ENCODE results near the gene PCK1. TPM values are rescaled to one million over a fixed set of nuclear protein-coding genes. Genes with fewer than 3 reads are reported as not detected.
A peak's percentile ranks its signal among the peaks of the same experiment; 100 is the strongest.

PCK1 gene
- total RNA-seq, 1 experiment from 2014 or later: 0.49 TPM

DNA sequence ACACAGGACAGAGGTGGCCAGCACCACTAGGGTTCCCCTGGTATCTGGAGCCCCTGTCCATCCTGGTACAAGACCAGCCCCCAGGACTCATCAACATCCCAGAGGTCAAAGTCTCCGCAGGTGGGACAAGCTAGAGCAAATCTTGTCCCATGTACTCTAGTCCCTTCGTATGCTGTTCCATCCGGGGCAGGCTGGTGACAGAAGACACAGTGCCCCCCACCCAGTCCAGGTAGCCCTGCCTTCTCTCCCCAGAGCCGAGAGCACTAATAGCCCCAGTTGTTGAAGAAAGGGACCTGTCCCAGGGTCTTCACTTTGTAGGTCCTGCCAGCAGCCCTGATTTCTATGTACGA, 21.1 kb downstream of the PCK1 start:
- no peaks in the 10 kb centered on the region for H3K9me2 ChIP-seq (ENCODE audit: insufficient read depth)
- RAD21 ChIA-PET (ENCODE audit: low non-redundant PET in 1 of 2, low total read pairs in 2 of 2, uncharacterized antibody in 2 of 2, unreplicated experiment in 2 of 2): no interaction called here
- no peak overlapping the region for H3K4me2 ChIP-seq (ENCODE audit: low read length)
- TF ChIP-seq CBX3 (IDR thresholded peaks at IDR 0.05; ENCODE audit: low read depth) (no peak), ELF1 (IDR thresholded peaks at IDR 0.05; ENCODE audit: borderline replicate concordance, low read depth) (no peak)
- H2AFZ ChIP-seq (ENCODE audit: low read depth, low read length, poor library complexity, severe bottlenecking): no peak overlapping the region
- H3K4me3 ChIP-seq (replicated peaks in 1 of 2; ENCODE audit: low read depth in 1 of 2, low read length in 2 of 2): no peak overlapping the region
- BruUV-seq (replicated peaks): no TSS peak
- H3K27me3 ChIP-seq (ENCODE audit: insufficient read depth, low read length): peaks cover 55% of the 10 kb centered on the region
- H3K9me3 ChIP-seq (ENCODE audit: control insufficient read depth in 1 of 2, insufficient read depth in 1 of 2, low read depth in 1 of 2, low read length in 2 of 2): no peaks in the 10 kb centered on the region
- no peak for DNase-seq (ENCODE audit: low read depth, low spot score)
- ATAC-seq: no peak
- CTCF ChIA-PET: no interaction called here
- no peaks in the 10 kb centered on the region for H3K36me3 ChIP-seq (ENCODE audit: control insufficient read depth in 1 of 2, insufficient read depth in 2 of 2, low read length in 2 of 2)
- POLR2A ChIA-PET: no interaction called here
- intact Hi-C loops (cut with micrococcal nuclease): no loop called here
- H3K79me2 ChIP-seq (ENCODE audit: insufficient read depth, low read length): no peaks in the 10 kb centered on the region
- no peaks in the 10 kb centered on the region for H3K4me1 ChIP-seq (ENCODE audit: control insufficient read depth in 1 of 2, insufficient read depth in 2 of 2, low read length in 2 of 2)
- no peak overlapping the region for H3K27ac ChIP-seq (ENCODE audit: low read depth, low read length)
- H4K20me1 ChIP-seq (ENCODE audit: insufficient read depth): no peaks in the 10 kb centered on the region
- H3K9ac ChIP-seq (ENCODE audit: low read length): no peak overlapping the region

DNA sequence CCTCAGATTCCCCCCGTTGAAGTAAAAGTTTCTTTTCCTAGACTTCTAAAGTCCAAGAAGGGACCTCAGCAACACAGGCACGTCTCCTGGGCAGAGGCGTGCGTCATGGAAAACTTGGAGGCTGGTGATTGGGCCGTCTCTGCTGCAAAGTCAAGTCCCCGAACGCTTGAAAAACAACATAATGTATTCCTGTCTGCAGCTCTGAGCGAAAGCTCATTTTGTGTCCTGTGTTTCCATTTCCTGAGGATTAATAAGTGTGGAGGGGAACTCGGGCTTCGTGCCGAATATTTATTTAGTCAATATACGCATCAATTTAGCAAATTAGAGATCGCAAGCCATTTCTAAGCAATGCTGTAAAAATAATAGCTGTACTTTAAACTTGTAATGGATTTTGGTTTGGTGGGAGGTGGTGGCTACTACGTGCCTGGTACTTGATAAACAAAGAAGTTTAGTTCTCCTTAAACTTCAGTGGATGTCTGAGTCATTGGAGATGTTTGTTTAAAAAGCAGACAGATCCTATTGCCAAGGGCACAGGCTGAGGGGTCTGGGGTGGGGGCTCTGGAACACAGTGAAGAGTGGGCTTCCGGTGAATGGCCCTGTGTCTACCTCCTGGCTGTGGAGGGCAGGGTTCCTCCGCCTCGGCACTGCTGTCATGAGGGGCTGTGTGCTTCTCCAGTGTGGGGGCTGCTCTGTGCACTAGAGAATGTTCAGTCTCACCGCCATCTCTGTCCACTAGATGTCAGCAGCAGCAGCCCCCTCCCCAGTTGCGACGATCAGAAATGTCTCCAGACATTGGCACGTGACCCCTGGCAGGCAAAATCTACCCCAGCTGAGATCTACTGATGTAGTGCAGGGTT, 21.8 kb downstream of the PCK1 start:
- no peaks in the 10 kb centered on the region for H4K20me1 ChIP-seq (ENCODE audit: insufficient read depth)
- H3K9ac ChIP-seq (ENCODE audit: low read length): no peak overlapping the region
- TF ChIP-seq EZH2phosphoT487 (IDR thresholded peaks at IDR 0.05; ENCODE audit: borderline replicate concordance): no peak
- TF ChIP-seq, protein P1, sequence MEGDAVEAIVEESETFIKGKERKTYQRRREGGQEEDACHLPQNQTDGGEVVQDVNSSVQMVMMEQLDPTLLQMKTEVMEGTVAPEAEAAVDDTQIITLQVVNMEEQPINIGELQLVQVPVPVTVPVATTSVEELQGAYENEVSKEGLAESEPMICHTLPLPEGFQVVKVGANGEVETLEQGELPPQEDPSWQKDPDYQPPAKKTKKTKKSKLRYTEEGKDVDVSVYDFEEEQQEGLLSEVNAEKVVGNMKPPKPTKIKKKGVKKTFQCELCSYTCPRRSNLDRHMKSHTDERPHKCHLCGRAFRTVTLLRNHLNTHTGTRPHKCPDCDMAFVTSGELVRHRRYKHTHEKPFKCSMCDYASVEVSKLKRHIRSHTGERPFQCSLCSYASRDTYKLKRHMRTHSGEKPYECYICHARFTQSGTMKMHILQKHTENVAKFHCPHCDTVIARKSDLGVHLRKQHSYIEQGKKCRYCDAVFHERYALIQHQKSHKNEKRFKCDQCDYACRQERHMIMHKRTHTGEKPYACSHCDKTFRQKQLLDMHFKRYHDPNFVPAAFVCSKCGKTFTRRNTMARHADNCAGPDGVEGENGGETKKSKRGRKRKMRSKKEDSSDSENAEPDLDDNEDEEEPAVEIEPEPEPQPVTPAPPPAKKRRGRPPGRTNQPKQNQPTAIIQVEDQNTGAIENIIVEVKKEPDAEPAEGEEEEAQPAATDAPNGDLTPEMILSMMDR (IDR thresholded peaks at IDR 0.05 in 2 of 3, conservative IDR thresholded peaks at IDR 0.05 in 1 of 3; ENCODE audit: borderline replicate concordance in 1 of 3, insufficient read depth in 1 of 3, low read depth in 2 of 3, low read length in 2 of 3): peak; percentile 8 to 52 (median 51); a peak in 4 of 6 replicates
- CTCF ChIA-PET: no interaction called here
- BruUV-seq (replicated peaks): no TSS peak
- no peaks in the 10 kb centered on the region for H3K9me2 ChIP-seq (ENCODE audit: insufficient read depth)
- H3K4me1 ChIP-seq (ENCODE audit: control insufficient read depth in 1 of 2, insufficient read depth in 2 of 2, low read length in 2 of 2): no peaks in the 10 kb centered on the region
- POLR2A ChIA-PET: no interaction called here
- no peaks in the 10 kb centered on the region for H3K79me2 ChIP-seq (ENCODE audit: insufficient read depth, low read length)
- peak; percentile 62 for ATAC-seq
- intact Hi-C loops (cut with micrococcal nuclease): no loop called here
- peaks cover 48% of the 10 kb centered on the region for H3K27me3 ChIP-seq (ENCODE audit: insufficient read depth, low read length)
- no peaks in the 10 kb centered on the region for H3K9me3 ChIP-seq (ENCODE audit: control insufficient read depth in 1 of 2, insufficient read depth in 1 of 2, low read depth in 1 of 2, low read length in 2 of 2)
- no peak overlapping the region for H3K4me3 ChIP-seq (replicated peaks in 1 of 2; ENCODE audit: low read depth in 1 of 2, low read length in 2 of 2)
- H3K36me3 ChIP-seq (ENCODE audit: control insufficient read depth in 1 of 2, insufficient read depth in 2 of 2, low read length in 2 of 2): no peaks in the 10 kb centered on the region
- H3K4me2 ChIP-seq (ENCODE audit: low read length): no peak overlapping the region
- RAD21 ChIA-PET (ENCODE audit: low non-redundant PET in 1 of 2, low total read pairs in 2 of 2, uncharacterized antibody in 2 of 2, unreplicated experiment in 2 of 2): no interaction called here
- no peak for DNase-seq (ENCODE audit: low read depth, low spot score)
- no peak overlapping the region for H3K27ac ChIP-seq (ENCODE audit: low read depth, low read length)
- no peak overlapping the region for H2AFZ ChIP-seq (ENCODE audit: low read depth, low read length, poor library complexity, severe bottlenecking)

Data from HCT116 (cell line).